ENCODE measurements around the gene NDUFA6. TPM values are rescaled to one million over a fixed set of nuclear protein-coding genes. Genes with fewer than 3 reads are reported as not detected.

The NDUFA6 gene
- total RNA-seq, 1 experiment from 2014 or later = 80.5 TPM

GRCh38 chr22:42039271-42039670 lies 51.3 kb downstream of the NDUFA6 start:
- no peaks in the 10 kb centered on the region for H3K4me1 ChIP-seq (ENCODE audit: control insufficient read depth in 1 of 2, insufficient read depth in 2 of 2, low read length in 2 of 2)
- ChIA-PET CTCF (no interaction called here), POLR2A (no interaction called here), RAD21 (ENCODE audit: low non-redundant PET in 1 of 2, low total read pairs in 2 of 2, uncharacterized antibody in 2 of 2, unreplicated experiment in 2 of 2) (no interaction called here)
- H3K79me2 ChIP-seq (ENCODE audit: insufficient read depth, low read length) = no peaks in the 10 kb centered on the region
- no peaks in the 10 kb centered on the region for H3K27me3 ChIP-seq (ENCODE audit: insufficient read depth, low read length)
- TF ChIP-seq FOSL1 (IDR thresholded peaks at IDR 0.05; ENCODE audit: low read depth) = no peak
- TF ChIP-seq ELF1 (IDR thresholded peaks at IDR 0.05; ENCODE audit: borderline replicate concordance, low read depth) = no peak
- no peak for TF ChIP-seq EZH2 (IDR thresholded peaks at IDR 0.05)
- no peak for TF ChIP-seq CEBPB (IDR thresholded peaks at IDR 0.05; ENCODE audit: low read depth)
- TF ChIP-seq RAD21 (IDR thresholded peaks at IDR 0.05; ENCODE audit: low read depth) = no peak
- no peak for TF ChIP-seq REST (IDR thresholded peaks at IDR 0.05; ENCODE audit: low read depth)
- no peak for TF ChIP-seq YY1 (IDR thresholded peaks at IDR 0.05; ENCODE audit: extremely low read depth, insufficient replicate concordance, low read depth, low read length)
- no peak for TF ChIP-seq POLR2A (IDR thresholded peaks at IDR 0.05; ENCODE audit: borderline replicate concordance, extremely low read depth, insufficient read depth, insufficient read length)
- no peak for TF ChIP-seq MAX (IDR thresholded peaks at IDR 0.05)
- no peak for TF ChIP-seq SRF (IDR thresholded peaks at IDR 0.05; ENCODE audit: low read depth)
- no peak for TF ChIP-seq CBX3 (IDR thresholded peaks at IDR 0.05; ENCODE audit: low read depth)
- no peaks in the 10 kb centered on the region for H4K20me1 ChIP-seq (ENCODE audit: insufficient read depth)
- intact Hi-C loops (cut with micrococcal nuclease) = no loop called here
- no peak overlapping the region for H2AFZ ChIP-seq (ENCODE audit: low read depth, low read length, poor library complexity, severe bottlenecking)
- H3K27ac ChIP-seq (ENCODE audit: low read depth, low read length) = no peak overlapping the region
- DNase-seq (ENCODE audit: low read depth, low spot score) (no peak), ATAC-seq (no peak)
- H3K9ac ChIP-seq (ENCODE audit: low read length) = no peak overlapping the region
- H3K36me3 ChIP-seq (ENCODE audit: control insufficient read depth in 1 of 2, insufficient read depth in 2 of 2, low read length in 2 of 2) = no peaks in the 10 kb centered on the region
- H3K9me3 ChIP-seq (ENCODE audit: control insufficient read depth in 1 of 2, insufficient read depth in 1 of 2, low read depth in 1 of 2, low read length in 2 of 2) = peaks cover 8% of the 10 kb centered on the region in 2 experiments; a peak in 2 of 4 replicates
- no peak overlapping the region for H3K4me3 ChIP-seq (replicated peaks in 1 of 2; ENCODE audit: low read depth in 1 of 2, low read length in 2 of 2)
- BruUV-seq (replicated peaks) = no TSS peak
- H3K4me2 ChIP-seq (ENCODE audit: low read length) = no peak overlapping the region
- H3K9me2 ChIP-seq (ENCODE audit: insufficient read depth) = no peaks in the 10 kb centered on the region

Other genes starting within 250 kb of the NDUFA6 start
- gene SHISA8, start 175.7 kb downstream of the NDUFA6 start, total RNA-seq (2021; ENCODE audit: unreplicated experiment) = 13.9 TPM
- gene TNFRSF13C, start 164.0 kb downstream of the NDUFA6 start, total RNA-seq (2021; ENCODE audit: unreplicated experiment) = 3.7 TPM
- 44.7 TPM for gene CENPM, start 143.6 kb downstream of the NDUFA6 start, total RNA-seq (2021; ENCODE audit: unreplicated experiment)
- gene SEPTIN3, start 121.3 kb downstream of the NDUFA6 start, total RNA-seq (2021; ENCODE audit: unreplicated experiment) = 9.3 TPM
- gene WBP2NL, start 92.0 kb downstream of the NDUFA6 start, total RNA-seq (2021; ENCODE audit: unreplicated experiment) = not detected
- gene NAGA, start 20.0 kb downstream of the NDUFA6 start, total RNA-seq (2021; ENCODE audit: unreplicated experiment) = 21.2 TPM
- 0.22 TPM for gene PHETA2, start 16.5 kb downstream of the NDUFA6 start, total RNA-seq (2021; ENCODE audit: unreplicated experiment)
- 51.9 TPM for gene SMDT1, start 11.1 kb downstream of the NDUFA6 start, total RNA-seq (2021; ENCODE audit: unreplicated experiment)
- gene CYP2D6, start 40.0 kb upstream of the NDUFA6 start, total RNA-seq (2021; ENCODE audit: unreplicated experiment) = 1.9 TPM
- gene TCF20, start 179.9 kb upstream of the NDUFA6 start, total RNA-seq (2021; ENCODE audit: unreplicated experiment) = 66.7 TPM